OCI-LY1 (cell line): ENCODE data around the gene MBD5.

Source experiments
- CTCF ChIP-seq: fragments of 200-600 bp; sonication (generic), shearing (Covaris generic); IDR thresholded peaks from 2 replicates; pipeline ENCODE4 v1.5.1; 2017; ENCODE audit warnings: mild to moderate bottlenecking, antibody characterized with exemption, low read length, moderate library complexity, mixed read lengths
- EZH2 ChIP-seq: fragments of 200-600 bp; sonication (generic), shearing (Covaris generic); IDR thresholded peaks from 2 replicates; pipeline ENCODE4 v1.8.0; 2017; ENCODE audit warnings: borderline replicate concordance, mixed run types, mild to moderate bottlenecking, antibody characterized with exemption, low read length, moderate library complexity, mixed read lengths

- no peak for TF ChIP-seq CTCF
- TF ChIP-seq EZH2, result no peak
Observed at GRCh38 chr2:148523315-148523714, 502.4 kb downstream of the MBD5 start.
